Stimulated activated CD4-positive, alpha-beta T cell treated with anti-CD3 and anti-CD28 coated beads, Interleukin-15, amount 100 ng/mL, for 48 hours (primary cell): ENCODE measurements around the gene SLFN12L.
"Not testable (repeated sequence)": the region's sequence is repeated elsewhere in the genome, so short reads cannot be mapped to it uniquely, and the experiment has no call there.

ENCODE experiments used
- DNase-seq, 2 donors: peaks; one replicate each; pipeline ENCODE4 v3.0.0-alpha.2; 2020; ENCODE audit warnings: low read depth in 2 of 2

SLFN12L gene

GRCh38 chr17:35496451-35497290 is 40.8 kb downstream of the SLFN12L start:
- DNase-seq, result no peak

GRCh38 chr17:35493040-35493439 is 44.4 kb downstream of the SLFN12L start:
- no peak for DNase-seq

- no peak for DNase-seq
These were observed 46.1 kb downstream of the SLFN12L start for GRCh38 chr17:35491417-35491816.

- no peak for DNase-seq
These were observed 47.5 kb downstream of the SLFN12L start for GRCh38 chr17:35489944-35490343.

GRCh38 chr17:35488991-35489390 is 48.5 kb downstream of the SLFN12L start:
- no peak for DNase-seq

GRCh38 chr17:35486920-35487732 is 50.4 kb downstream of the SLFN12L start:
- peak; percentile 78 to 85 for DNase-seq

- DNase-seq, result no peak
These were observed 58.2 kb downstream of the SLFN12L start for GRCh38 chr17:35479271-35479670.

GRCh38 chr17:35477248-35477647 is 60.2 kb downstream of the SLFN12L start:
- no peak for DNase-seq

GRCh38 chr17:35476283-35476820 is 61.1 kb downstream of the SLFN12L start:
- DNase-seq, result no peak

- DNase-seq, result no peak
These were observed 69.0 kb downstream of the SLFN12L start for GRCh38 chr17:35468475-35468874.

- no peak for DNase-seq
These were observed 69.7 kb downstream of the SLFN12L start for GRCh38 chr17:35467824-35468223.

- peak; percentile 17 to 24 for DNase-seq
These were observed 77.1 kb downstream of the SLFN12L start for GRCh38 chr17:35460354-35460851.

GRCh38 chr17:35454035-35454434 is 83.4 kb downstream of the SLFN12L start:
- DNase-seq, result not testable (repeated sequence)

GRCh38 chr17:35453171-35453570 is 84.3 kb downstream of the SLFN12L start:
- DNase-seq, result no peak

- no peak for DNase-seq
These were observed 88.0 kb downstream of the SLFN12L start for GRCh38 chr17:35449371-35449931.

GRCh38 chr17:35448899-35449227 is 88.6 kb downstream of the SLFN12L start:
- DNase-seq, result no peak

- DNase-seq, result peak; percentile 90 to 91
These were observed 89.1 kb downstream of the SLFN12L start, which contains the start of gene SLFN13 for GRCh38 chr17:35448214-35448898. SLFN13 (minus strand) TSS chr17:35448766; CDS start chr17:35445680, 3,086 bp downstream.

GRCh38 chr17:35447499-35447898 is 90.0 kb downstream of the SLFN12L start:
- no peak for DNase-seq

- no peak for DNase-seq
These were observed 99.0 kb downstream of the SLFN12L start for GRCh38 chr17:35438433-35438832.

- peak; percentile 66 to 73 for DNase-seq
These were observed 104.2 kb downstream of the SLFN12L start for GRCh38 chr17:35433075-35433894.
